ENCODE measurements around the gene CHCHD3. TPM values are rescaled to one million over a fixed set of nuclear protein-coding genes. Genes with fewer than 3 reads are reported as not detected.
"Not testable (repeated sequence)": the region's sequence is repeated elsewhere in the genome, so short reads cannot be mapped to it uniquely, and the experiment has no call there.

Gene CHCHD3
- total RNA-seq, 4 donors from 2014 or later: 54.0 to 88.6 (median 61.3) TPM

GRCh38 chr7:133044722-133045473, 37.0 kb downstream of the CHCHD3 start:
- whole genome bisulfite sequencing, 2 donors (ENCODE audit: low coverage in 1 of 2): 88 to 97% methylated on average over 4 to 6 of the region's 9 CpGs
- Histone ChIP-seq H3K4me1 (no peaks in the 10 kb centered on the region), H3K27ac (no peak overlapping the region), H3K4me3 (no peak overlapping the region), H3K9me3 (no peaks in the 10 kb centered on the region), H3K36me3 (peaks cover 0 to 5% of the 10 kb centered on the region in 2 donors), H3K27me3 (no peaks in the 10 kb centered on the region)
- no peak for ATAC-seq
- no peak for TF ChIP-seq POLR2A (IDR thresholded peaks at IDR 0.05)
- TF ChIP-seq EP300 (IDR thresholded peaks at IDR 0.05): no peak
- TF ChIP-seq, protein P1, sequence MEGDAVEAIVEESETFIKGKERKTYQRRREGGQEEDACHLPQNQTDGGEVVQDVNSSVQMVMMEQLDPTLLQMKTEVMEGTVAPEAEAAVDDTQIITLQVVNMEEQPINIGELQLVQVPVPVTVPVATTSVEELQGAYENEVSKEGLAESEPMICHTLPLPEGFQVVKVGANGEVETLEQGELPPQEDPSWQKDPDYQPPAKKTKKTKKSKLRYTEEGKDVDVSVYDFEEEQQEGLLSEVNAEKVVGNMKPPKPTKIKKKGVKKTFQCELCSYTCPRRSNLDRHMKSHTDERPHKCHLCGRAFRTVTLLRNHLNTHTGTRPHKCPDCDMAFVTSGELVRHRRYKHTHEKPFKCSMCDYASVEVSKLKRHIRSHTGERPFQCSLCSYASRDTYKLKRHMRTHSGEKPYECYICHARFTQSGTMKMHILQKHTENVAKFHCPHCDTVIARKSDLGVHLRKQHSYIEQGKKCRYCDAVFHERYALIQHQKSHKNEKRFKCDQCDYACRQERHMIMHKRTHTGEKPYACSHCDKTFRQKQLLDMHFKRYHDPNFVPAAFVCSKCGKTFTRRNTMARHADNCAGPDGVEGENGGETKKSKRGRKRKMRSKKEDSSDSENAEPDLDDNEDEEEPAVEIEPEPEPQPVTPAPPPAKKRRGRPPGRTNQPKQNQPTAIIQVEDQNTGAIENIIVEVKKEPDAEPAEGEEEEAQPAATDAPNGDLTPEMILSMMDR (IDR thresholded peaks at IDR 0.05): no peak
- TF ChIP-seq POLR2AphosphoS5 (IDR thresholded peaks at IDR 0.05): no peak

- WGBS, 2 donors (ENCODE audit: low coverage in 1 of 2): 88 to 91% methylated on average over 7 of the region's 7 CpGs
- no peak for ATAC-seq
These were observed 41.2 kb downstream of the CHCHD3 start for GRCh38 chr7:133040674-133041073.

DNA sequence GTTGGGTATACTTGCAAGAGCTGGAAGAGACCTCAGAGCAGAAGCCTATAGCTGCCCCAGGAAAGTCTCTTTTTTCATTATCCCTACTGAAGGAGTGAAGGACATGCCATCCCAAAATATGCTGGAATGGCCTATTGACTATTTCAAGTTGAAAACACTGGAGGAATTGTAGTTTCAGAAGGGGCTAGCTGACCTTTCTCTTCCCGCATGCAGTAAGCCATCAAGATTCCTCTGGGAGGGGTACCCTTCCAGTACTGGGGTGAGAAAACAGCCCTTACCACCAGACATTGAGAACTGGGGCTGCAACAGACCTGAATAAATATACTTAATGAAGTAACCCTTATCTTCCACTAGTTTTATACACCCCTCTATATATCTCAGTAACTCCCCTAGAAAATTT, 41.7 kb downstream of the CHCHD3 start:
- Histone ChIP-seq H3K4me1 (peaks cover 0 to 9% (median 0%) of the 10 kb centered on the region in 3 donors), H3K4me3 (no peak overlapping the region), H3K9me3 (no peaks in the 10 kb centered on the region), H3K36me3 (no peaks in the 10 kb centered on the region), H3K27me3 (no peaks in the 10 kb centered on the region), H3K27ac (no peak overlapping the region)
- ATAC-seq: no peak
- 83 to 89% methylated on average over 1 of the region's 1 CpG for WGBS, 2 donors (ENCODE audit: low coverage in 1 of 2)
- TF ChIP-seq POLR2AphosphoS5 (IDR thresholded peaks at IDR 0.05): no peak
- no peak for TF ChIP-seq EP300 (IDR thresholded peaks at IDR 0.05)
- TF ChIP-seq, protein P1 (IDR thresholded peaks at IDR 0.05): no peak
- no peak for TF ChIP-seq POLR2A (IDR thresholded peaks at IDR 0.05)

More at GRCh38 chr7:133040674-133041073, 41.2 kb downstream of the CHCHD3 start:
- H3K9me3 ChIP-seq: no peaks in the 10 kb centered on the region
- peaks cover 0 to 9% (median 0%) of the 10 kb centered on the region in 3 donors for H3K4me1 ChIP-seq
- TF ChIP-seq, protein P1 (IDR thresholded peaks at IDR 0.05): no peak
- TF ChIP-seq POLR2A (IDR thresholded peaks at IDR 0.05): no peak
- TF ChIP-seq POLR2AphosphoS5 (IDR thresholded peaks at IDR 0.05): no peak
- TF ChIP-seq EP300 (IDR thresholded peaks at IDR 0.05): no peak
- no peaks in the 10 kb centered on the region for H3K36me3 ChIP-seq
- H3K4me3 ChIP-seq: no peak overlapping the region
- no peaks in the 10 kb centered on the region for H3K27me3 ChIP-seq
- H3K27ac ChIP-seq: no peak overlapping the region

- Histone ChIP-seq H3K36me3 (no peaks in the 10 kb centered on the region), H3K9me3 (no peaks in the 10 kb centered on the region), H3K4me3 (no peak overlapping the region), H3K27me3 (no peaks in the 10 kb centered on the region), H3K4me1 (peaks cover 0 to 9% (median 0%) of the 10 kb centered on the region in 3 donors), H3K27ac (no peak overlapping the region)
- TF ChIP-seq POLR2AphosphoS5 (IDR thresholded peaks at IDR 0.05) (no peak), POLR2A (IDR thresholded peaks at IDR 0.05) (no peak)
- TF ChIP-seq, protein P1 (IDR thresholded peaks at IDR 0.05): no peak
- 100% methylated on average over 1 to 2 of the region's 2 CpGs for WGBS, 2 donors (ENCODE audit: low coverage in 1 of 2)
- no peak for ATAC-seq
These were observed 42.3 kb downstream of the CHCHD3 start for GRCh38 chr7:133039614-133040013.

- TF ChIP-seq EP300 (IDR thresholded peaks at IDR 0.05) (no peak), POLR2A (IDR thresholded peaks at IDR 0.05) (no peak), POLR2AphosphoS5 (IDR thresholded peaks at IDR 0.05) (no peak)
- TF ChIP-seq, protein P1 (IDR thresholded peaks at IDR 0.05): no peak
- peaks cover 0 to 9% (median 0%) of the 10 kb centered on the region in 3 donors for H3K4me1 ChIP-seq
- no peaks in the 10 kb centered on the region for H3K27me3 ChIP-seq
- no peaks in the 10 kb centered on the region for H3K9me3 ChIP-seq
- WGBS, 2 donors (ENCODE audit: low coverage in 1 of 2): 94 to 100% methylated on average over 1 of the region's 1 CpG
- H3K27ac ChIP-seq: no peak overlapping the region
- no peak overlapping the region for H3K4me3 ChIP-seq
- no peak for ATAC-seq
- H3K36me3 ChIP-seq: no peaks in the 10 kb centered on the region
These were observed 45.6 kb downstream of the CHCHD3 start for GRCh38 chr7:133036289-133036688.

GRCh38 chr7:133035240-133035639, 46.6 kb downstream of the CHCHD3 start:
- not testable (repeated sequence) for ATAC-seq, H3K27me3 ChIP-seq, H3K36me3 ChIP-seq, H3K9me3 ChIP-seq, H3K27ac ChIP-seq, H3K4me3 ChIP-seq
- 100% methylated on average over 1 of the region's 10 CpGs; no CpG with 5 or more reads in 1 of the 2 donors for WGBS, 2 donors (ENCODE audit: low coverage in 1 of 2)
- H3K4me1 ChIP-seq: peaks cover 0 to 19% (median 0%) of the 10 kb centered on the region in 3 donors
